Breast epithelium (tissue), 3 donors: Measurements from ENCODE around the gene LINS1.

Experiments
- CTCF ChIP-seq, 3 donors: fragments of 450-650 bp; IDR thresholded peaks; one replicate each; pipeline ENCODE4 v1.5.1; 2016 to 2017; ENCODE audit warnings: antibody characterized with exemption in 3 of 3, mild to moderate bottlenecking in 3 of 3, moderate library complexity in 3 of 3
- POLR2A ChIP-seq: fragments of 450-650 bp; IDR thresholded peaks from one replicate; pipeline ENCODE4 v1.6.1; 2016; ENCODE audit warnings: antibody characterized with exemption, mild to moderate bottlenecking, moderate library complexity
- POLR2AphosphoS5 ChIP-seq, 3 donors: sonication (generic); formaldehyde crosslinking; IDR thresholded peaks; one replicate each; pipeline ENCODE4 v1.6.1; 2017; ENCODE audit warnings: antibody characterized with exemption in 3 of 3

DNA sequence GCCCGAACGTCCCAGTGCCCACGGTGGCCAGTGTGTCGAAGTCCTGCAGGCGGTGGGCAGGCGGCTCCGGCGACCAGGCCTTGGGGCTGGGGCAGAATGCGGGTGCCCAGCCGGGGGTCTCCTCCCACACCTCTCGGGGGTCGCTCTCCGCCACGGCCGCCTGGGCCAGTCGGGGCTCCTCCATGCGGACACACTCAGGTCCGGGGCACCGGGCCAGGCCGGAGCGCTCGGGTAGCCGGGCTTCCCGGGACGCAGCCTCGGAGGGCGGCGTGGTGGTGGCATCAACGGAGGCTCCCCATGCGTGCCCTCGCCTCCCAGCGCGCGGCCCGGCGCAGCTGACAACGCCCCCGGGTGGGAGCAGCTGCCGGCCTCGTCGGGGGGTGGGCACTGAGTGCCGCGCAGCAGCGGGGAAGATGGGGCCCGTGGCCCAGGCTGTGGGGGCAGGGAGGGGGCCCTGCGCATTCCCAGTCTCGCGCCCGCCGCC lies 43.2 kb downstream of the LINS1 start:
- TF ChIP-seq CTCF (IDR thresholded peaks at IDR 0.05), result no peak
- no peak for TF ChIP-seq POLR2A
- no peak for TF ChIP-seq POLR2AphosphoS5 (IDR thresholded peaks at IDR 0.05)
